OCI-LY7 (cell line): ENCODE data around the gene NPVF.

Source experiments
- CTCF ChIP-seq: fragments of 200-600 bp; sonication (generic); conservative IDR thresholded peaks from 2 replicates; pipeline ENCODE4 v1.5.1; 2014; ENCODE audit warnings: mild to moderate bottlenecking, antibody characterized with exemption, low read length, moderate library complexity, mixed read lengths
- EZH2phosphoT487 ChIP-seq: fragments of 200-600 bp; sonication (generic); IDR thresholded peaks from 2 replicates; pipeline ENCODE4 v1.6.1; 2018; ENCODE audit warnings: low read depth, borderline replicate concordance, mild to moderate bottlenecking, mixed run types, antibody characterized with exemption, low read length, moderate library complexity, mixed read lengths

- TF ChIP-seq CTCF (no peak), EZH2phosphoT487 (no peak)
Observed at GRCh38 chr7:25235471-25235870, 7.2 kb upstream of the NPVF start.
